Measurements from ENCODE around the gene SERTAD4. TPM values are rescaled to one million over a fixed set of nuclear protein-coding genes. Genes with fewer than 3 reads are reported as not detected.

The SERTAD4 gene
- total RNA-seq, 1 experiment from 2014 or later: 3.9 TPM

DNA sequence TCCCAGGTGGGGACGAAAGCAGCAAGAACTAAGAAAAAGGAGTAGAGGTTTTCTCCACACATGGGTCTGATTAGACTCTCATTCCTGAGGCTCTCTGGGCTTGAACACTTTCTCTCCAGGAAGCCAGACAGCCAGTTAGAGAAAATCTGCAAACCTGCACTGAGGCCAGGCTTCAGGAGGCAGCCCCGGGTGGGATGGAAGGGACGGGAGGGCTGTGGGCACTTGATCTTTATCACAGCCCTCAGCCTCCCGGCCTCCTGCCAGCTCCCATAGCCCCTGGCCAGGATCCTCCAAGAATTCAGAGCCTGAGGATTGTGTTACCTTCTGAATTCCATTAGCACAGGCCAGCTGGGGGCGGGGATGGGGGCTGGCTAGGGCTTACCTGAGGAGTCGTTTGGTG lies 40.1 kb downstream of the SERTAD4 start:
- Histone ChIP-seq H2AK5ac (ENCODE audit: insufficient read length, low read length) (no peak overlapping the region), H4K8ac (replicated peaks; ENCODE audit: insufficient read length, low read depth, low read length) (no peak overlapping the region), H3K23me2 (ENCODE audit: insufficient read length, low read depth, low read length, poor library complexity, severe bottlenecking) (no peaks in the 10 kb centered on the region), H3K56ac (ENCODE audit: insufficient read length, low read depth, low read length) (no peak overlapping the region), H3K4me1 (ENCODE audit: insufficient read depth, low read length) (no peaks in the 10 kb centered on the region; the same call in 1 of the 2 replicates), H4K20me1 (ENCODE audit: control insufficient read depth, insufficient read depth, insufficient read length) (no peaks in the 10 kb centered on the region), H4K5ac (ENCODE audit: insufficient read length, low read depth, low read length) (no peak overlapping the region), H3K4me2 (ENCODE audit: insufficient read depth, insufficient read length, low read length) (no peak overlapping the region), H3T11ph (ENCODE audit: low read length) (no peak overlapping the region), H2BK5ac (ENCODE audit: insufficient read length, low read length) (no peak overlapping the region), H2BK120ac (ENCODE audit: low read depth, low read length, poor library complexity, severe bottlenecking) (no peak overlapping the region), H3K14ac (ENCODE audit: insufficient read depth, low read length) (no peak overlapping the region), H2AFZ (ENCODE audit: low read length) (peak overlapping the region; percentile 43), H3K9ac (ENCODE audit: extremely low read depth, insufficient read length, low read length) (no peak overlapping the region), H3K9me3 (ENCODE audit: control insufficient read depth, low read depth, low read length) (no peaks in the 10 kb centered on the region), H4K91ac (ENCODE audit: insufficient read length, low read depth, low read length) (no peak overlapping the region), H2BK20ac (ENCODE audit: low read depth, low read length, poor library complexity, severe bottlenecking) (no peak overlapping the region), H3K23ac (ENCODE audit: insufficient read length, low read depth, low read length) (no peak overlapping the region), H2BK15ac (ENCODE audit: low read depth, low read length) (no peak overlapping the region), H3K4ac (ENCODE audit: low read depth, low read length) (no peak overlapping the region), H3K79me1 (ENCODE audit: insufficient read depth, low read depth, low read length, poor library complexity, severe bottlenecking) (no peaks in the 10 kb centered on the region), H3K79me2 (ENCODE audit: insufficient read depth, low read length) (no peaks in the 10 kb centered on the region), H3K27ac (ENCODE audit: insufficient read length, low read depth, low read length) (no peak overlapping the region), H2BK12ac (ENCODE audit: insufficient read length, low read depth, low read length) (no peak overlapping the region), H3K18ac (ENCODE audit: insufficient read length, low read depth, low read length) (no peak overlapping the region), H3K27me3 (ENCODE audit: insufficient read depth, low read length) (no peaks in the 10 kb centered on the region)
- peak; percentile 79 for DNase-seq
- H3K4me1 Mint-ChIP-seq: peaks cover 23 to 28% of the 10 kb centered on the region in 2 experiments
- H3K4me3 Mint-ChIP-seq: no peak overlapping the region; a peak in 1 of 5 replicates
- no peaks in the 10 kb centered on the region for H3K36me3 Mint-ChIP-seq (ENCODE audit: insufficient read depth in 1 of 3, low read depth in 3 of 3)
- WGBS (ENCODE audit: extremely low coverage, insufficient read length, low lambda C conversion rate): no CpG with 5 or more reads among the region's 6 CpGs
- peaks cover 7% of the 10 kb centered on the region for H3K27me3 Mint-ChIP-seq (ENCODE audit: low read depth)
- peak overlapping the region in 1 of 3 experiments; percentile 60; a peak in 2 of 7 replicates for H3K27ac Mint-ChIP-seq
- TF ChIP-seq, protein P1, sequence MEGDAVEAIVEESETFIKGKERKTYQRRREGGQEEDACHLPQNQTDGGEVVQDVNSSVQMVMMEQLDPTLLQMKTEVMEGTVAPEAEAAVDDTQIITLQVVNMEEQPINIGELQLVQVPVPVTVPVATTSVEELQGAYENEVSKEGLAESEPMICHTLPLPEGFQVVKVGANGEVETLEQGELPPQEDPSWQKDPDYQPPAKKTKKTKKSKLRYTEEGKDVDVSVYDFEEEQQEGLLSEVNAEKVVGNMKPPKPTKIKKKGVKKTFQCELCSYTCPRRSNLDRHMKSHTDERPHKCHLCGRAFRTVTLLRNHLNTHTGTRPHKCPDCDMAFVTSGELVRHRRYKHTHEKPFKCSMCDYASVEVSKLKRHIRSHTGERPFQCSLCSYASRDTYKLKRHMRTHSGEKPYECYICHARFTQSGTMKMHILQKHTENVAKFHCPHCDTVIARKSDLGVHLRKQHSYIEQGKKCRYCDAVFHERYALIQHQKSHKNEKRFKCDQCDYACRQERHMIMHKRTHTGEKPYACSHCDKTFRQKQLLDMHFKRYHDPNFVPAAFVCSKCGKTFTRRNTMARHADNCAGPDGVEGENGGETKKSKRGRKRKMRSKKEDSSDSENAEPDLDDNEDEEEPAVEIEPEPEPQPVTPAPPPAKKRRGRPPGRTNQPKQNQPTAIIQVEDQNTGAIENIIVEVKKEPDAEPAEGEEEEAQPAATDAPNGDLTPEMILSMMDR (conservative IDR thresholded peaks at IDR 0.05): no peak
- H3K9me3 Mint-ChIP-seq: no peaks in the 10 kb centered on the region

All from H9 (cell line).